ENCODE results near the gene INTS14. TPM values are rescaled to one million over a fixed set of nuclear protein-coding genes. Genes with fewer than 3 reads are reported as not detected.

INTS14 gene

GRCh38 chr15:65530318-65531111 lies 80.4 kb downstream of the INTS14 start, which contains the start of gene HACD3:
Gene HACD3 (plus strand): TSS chr15:65530463. CDS start chr15:65530632, 169 bp downstream.
- Histone ChIP-seq H4K8ac (ENCODE audit: low read length) (peak within 1 kb of the TSS; percentile 93), H3K18ac (ENCODE audit: low read depth in 1 of 2, low read length in 2 of 2) (peak within 1 kb of the TSS; percentile 75 to 96), H3K4ac (ENCODE audit: low read depth in 1 of 2, low read length in 2 of 2) (peak within 1 kb of the TSS; percentile 1 to 83), H3K23ac (ENCODE audit: low read length in 2 of 2) (peak within 1 kb of the TSS in 1 of 2 experiments; percentile 37), H4K91ac (ENCODE audit: low read length) (peak within 1 kb of the TSS; percentile 94), H3K27ac (ENCODE audit: low read length, poor library complexity, severe bottlenecking) (peak within 1 kb of the TSS; percentile 36), H3K79me1 (replicated peaks; ENCODE audit: low read length, poor library complexity, severe bottlenecking) (no peaks in the 10 kb centered on the region), H2BK12ac (ENCODE audit: low read length in 2 of 2) (peak within 1 kb of the TSS in 1 of 2 experiments; percentile 29), H3K4me2 (ENCODE audit: low read length, poor library complexity, severe bottlenecking) (peak within 1 kb of the TSS; percentile 67), H2BK5ac (ENCODE audit: low read depth, low read length, poor library complexity, severe bottlenecking) (peak within 1 kb of the TSS; percentile 1), H3K27me3 (ENCODE audit: control insufficient read depth in 1 of 2, insufficient read depth in 1 of 2, low read length in 2 of 2) (no peaks in the 10 kb centered on the region), H2BK120ac (ENCODE audit: low read depth, low read length) (no peak within 1 kb of the TSS), H3K14ac (ENCODE audit: low read length in 2 of 2) (peak within 1 kb of the TSS in 1 of 2 experiments; percentile 84), H2BK15ac (ENCODE audit: low read depth, poor library complexity, severe bottlenecking) (no peak within 1 kb of the TSS), H3K4me1 (ENCODE audit: control insufficient read depth, insufficient read depth, low read depth, low read length) (peaks cover 4% of the 10 kb centered on the region), H3K4me3 (ENCODE audit: insufficient read depth in 1 of 2, low read depth in 1 of 2, low read length in 2 of 2) (peak within 1 kb of the TSS; percentile 74 to 94), H3K36me3 (ENCODE audit: control insufficient read depth in 1 of 2, insufficient read depth in 2 of 2, low read depth in 1 of 2, low read length in 2 of 2) (no peaks in the 10 kb centered on the region), H3K9ac (ENCODE audit: low read length) (peak within 1 kb of the TSS; percentile 91), H2AFZ (ENCODE audit: low read depth, low read length) (peak within 1 kb of the TSS; percentile 73), H3K9me3 (ENCODE audit: control insufficient read depth, low read length) (no peaks in the 10 kb centered on the region), H2AK5ac (ENCODE audit: low read length, severe bottlenecking) (no peak within 1 kb of the TSS)
- under 1% methylated on average over 83 of the region's 88 CpGs for WGBS
- peak; percentile 77 for DNase-seq

DNA sequence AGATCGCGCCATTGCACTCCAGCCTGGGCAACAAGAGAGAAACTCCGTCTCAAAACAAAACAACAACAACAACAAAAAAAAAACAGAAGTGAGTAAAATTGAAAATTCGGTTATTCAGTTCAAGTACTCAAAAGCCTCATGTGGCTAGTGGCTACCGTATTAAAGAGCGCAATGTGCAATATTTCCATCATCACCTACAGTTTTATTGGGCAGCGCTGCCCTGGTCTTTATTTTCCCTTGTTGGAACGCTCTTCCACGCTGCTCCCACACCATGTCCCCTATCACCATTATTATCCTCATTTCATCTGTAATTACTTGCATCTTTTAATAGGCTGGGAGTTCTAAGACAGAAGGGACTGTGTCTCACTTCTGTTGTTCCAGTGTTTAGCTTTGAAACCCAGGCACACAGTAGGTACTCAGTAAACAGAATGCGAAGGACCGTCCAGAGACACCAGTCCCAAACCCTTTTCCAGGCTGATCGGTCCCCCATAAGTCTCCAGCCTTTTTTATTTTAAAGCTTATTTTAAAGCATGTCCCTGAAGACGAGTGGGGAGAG lies 81.1 kb downstream of the INTS14 start:
- 68% methylated on average over 13 of the region's 13 CpGs for WGBS
- no peak overlapping the region for H3K14ac ChIP-seq (ENCODE audit: low read length in 2 of 2)
- H3K79me1 ChIP-seq (replicated peaks; ENCODE audit: low read length, poor library complexity, severe bottlenecking): no peaks in the 10 kb centered on the region
- H3K4me1 ChIP-seq (ENCODE audit: control insufficient read depth, insufficient read depth, low read depth, low read length): peaks cover 4% of the 10 kb centered on the region
- no peak overlapping the region for H3K23ac ChIP-seq (ENCODE audit: low read length in 2 of 2)
- H2BK120ac ChIP-seq (ENCODE audit: low read depth, low read length): no peak overlapping the region
- H3K27ac ChIP-seq (ENCODE audit: low read length, poor library complexity, severe bottlenecking): peak overlapping the region; percentile 7
- H3K9ac ChIP-seq (ENCODE audit: low read length): peak overlapping the region; percentile 91
- H3K4me3 ChIP-seq (ENCODE audit: insufficient read depth in 1 of 2, low read depth in 1 of 2, low read length in 2 of 2): peak overlapping the region; percentile 74 to 94
- H2BK5ac ChIP-seq (ENCODE audit: low read depth, low read length, poor library complexity, severe bottlenecking): no peak overlapping the region
- no peak overlapping the region for H2AK5ac ChIP-seq (ENCODE audit: low read length, severe bottlenecking)
- H4K91ac ChIP-seq (ENCODE audit: low read length): no peak overlapping the region
- no peak overlapping the region for H2AFZ ChIP-seq (ENCODE audit: low read depth, low read length)
- H3K4me2 ChIP-seq (ENCODE audit: low read length, poor library complexity, severe bottlenecking): peak overlapping the region; percentile 32
- no peaks in the 10 kb centered on the region for H3K27me3 ChIP-seq (ENCODE audit: control insufficient read depth in 1 of 2, insufficient read depth in 1 of 2, low read length in 2 of 2)
- H2BK12ac ChIP-seq (ENCODE audit: low read length in 2 of 2): no peak overlapping the region
- H2BK15ac ChIP-seq (ENCODE audit: low read depth, poor library complexity, severe bottlenecking): no peak overlapping the region
- no peaks in the 10 kb centered on the region for H3K36me3 ChIP-seq (ENCODE audit: control insufficient read depth in 1 of 2, insufficient read depth in 2 of 2, low read depth in 1 of 2, low read length in 2 of 2)
- no peak overlapping the region for H3K18ac ChIP-seq (ENCODE audit: low read depth in 1 of 2, low read length in 2 of 2)
- H3K9me3 ChIP-seq (ENCODE audit: control insufficient read depth, low read length): no peaks in the 10 kb centered on the region
- H4K8ac ChIP-seq (ENCODE audit: low read length): peak overlapping the region; percentile 29
- H3K4ac ChIP-seq (ENCODE audit: low read depth in 1 of 2, low read length in 2 of 2): no peak overlapping the region
- no peak for DNase-seq

Small RNAs within 50 kb of the gene (small RNA-seq; reads per million reads assigned to genes)
- gene RNU6-19P (ENCODE audit: low read depth): not detected
